ENCODE data around the gene SLC6A5.

SLC6A5 gene

GRCh38 chr11:20640401-20640800 is 41.0 kb downstream of the SLC6A5 start:
- Histone ChIP-seq H3K27ac (ENCODE audit: low read length) (no peak overlapping the region), H3K79me2 (ENCODE audit: insufficient read depth, low read length) (no peaks in the 10 kb centered on the region), H3K27me3 (ENCODE audit: insufficient read depth, low read length, poor library complexity) (no peaks in the 10 kb centered on the region), H4K20me1 (ENCODE audit: insufficient read depth, low read length) (no peaks in the 10 kb centered on the region), H3K4me1 (ENCODE audit: insufficient read depth, low read length) (no peaks in the 10 kb centered on the region), H3K9me3 (ENCODE audit: insufficient read depth, low read length, severe bottlenecking) (no peaks in the 10 kb centered on the region), H3K4me2 (ENCODE audit: insufficient read depth, low read length) (no peak overlapping the region), H3K36me3 (ENCODE audit: insufficient read depth, low read length) (no peaks in the 10 kb centered on the region), H3K4me3 (ENCODE audit: low read depth in 1 of 2, low read length in 2 of 2) (no peak overlapping the region), H3K9ac (ENCODE audit: low read depth, low read length) (no peak overlapping the region), H2AFZ (ENCODE audit: low read depth, low read length) (no peak overlapping the region)
- DNase-seq (no peak), ATAC-seq (ENCODE audit: insufficient read depth, low read depth) (no peak)
- no peak for TF ChIP-seq EZH2 (IDR thresholded peaks at IDR 0.05; ENCODE audit: borderline replicate concordance, low read depth, low read length, severe bottlenecking)
- TF ChIP-seq, protein P1, sequence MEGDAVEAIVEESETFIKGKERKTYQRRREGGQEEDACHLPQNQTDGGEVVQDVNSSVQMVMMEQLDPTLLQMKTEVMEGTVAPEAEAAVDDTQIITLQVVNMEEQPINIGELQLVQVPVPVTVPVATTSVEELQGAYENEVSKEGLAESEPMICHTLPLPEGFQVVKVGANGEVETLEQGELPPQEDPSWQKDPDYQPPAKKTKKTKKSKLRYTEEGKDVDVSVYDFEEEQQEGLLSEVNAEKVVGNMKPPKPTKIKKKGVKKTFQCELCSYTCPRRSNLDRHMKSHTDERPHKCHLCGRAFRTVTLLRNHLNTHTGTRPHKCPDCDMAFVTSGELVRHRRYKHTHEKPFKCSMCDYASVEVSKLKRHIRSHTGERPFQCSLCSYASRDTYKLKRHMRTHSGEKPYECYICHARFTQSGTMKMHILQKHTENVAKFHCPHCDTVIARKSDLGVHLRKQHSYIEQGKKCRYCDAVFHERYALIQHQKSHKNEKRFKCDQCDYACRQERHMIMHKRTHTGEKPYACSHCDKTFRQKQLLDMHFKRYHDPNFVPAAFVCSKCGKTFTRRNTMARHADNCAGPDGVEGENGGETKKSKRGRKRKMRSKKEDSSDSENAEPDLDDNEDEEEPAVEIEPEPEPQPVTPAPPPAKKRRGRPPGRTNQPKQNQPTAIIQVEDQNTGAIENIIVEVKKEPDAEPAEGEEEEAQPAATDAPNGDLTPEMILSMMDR (IDR thresholded peaks at IDR 0.05; ENCODE audit: borderline replicate concordance, extremely low read depth, low read length, poor library complexity, severe bottlenecking): no peak

DNA sequence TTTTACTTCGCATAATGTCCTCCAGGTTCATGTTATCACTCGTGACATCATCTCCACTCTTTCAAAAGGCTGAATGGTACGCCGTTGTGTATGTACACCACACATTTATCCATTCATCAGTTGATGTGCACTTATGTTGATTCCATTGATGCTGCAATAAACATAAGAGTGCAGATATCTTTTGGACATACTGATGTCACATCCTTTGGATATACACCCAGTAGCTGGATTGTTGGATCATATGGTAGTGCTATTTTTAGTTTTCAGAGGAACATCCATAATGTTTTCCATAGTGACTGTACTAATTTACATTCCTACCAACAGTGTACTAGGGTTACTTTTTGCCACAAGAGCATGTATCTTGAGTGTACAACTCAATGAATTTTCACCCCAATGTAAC is 45.0 kb downstream of the SLC6A5 start:
- Histone ChIP-seq H3K4me2 (ENCODE audit: insufficient read depth, low read length) (no peak overlapping the region), H3K27ac (ENCODE audit: low read length) (no peak overlapping the region), H3K36me3 (ENCODE audit: insufficient read depth, low read length) (no peaks in the 10 kb centered on the region), H2AFZ (ENCODE audit: low read depth, low read length) (no peak overlapping the region), H3K4me3 (ENCODE audit: low read depth in 1 of 2, low read length in 2 of 2) (no peak overlapping the region), H3K79me2 (ENCODE audit: insufficient read depth, low read length) (no peaks in the 10 kb centered on the region), H4K20me1 (ENCODE audit: insufficient read depth, low read length) (no peaks in the 10 kb centered on the region), H3K9ac (ENCODE audit: low read depth, low read length) (no peak overlapping the region), H3K27me3 (ENCODE audit: insufficient read depth, low read length, poor library complexity) (no peaks in the 10 kb centered on the region), H3K9me3 (ENCODE audit: insufficient read depth, low read length, severe bottlenecking) (no peaks in the 10 kb centered on the region), H3K4me1 (ENCODE audit: insufficient read depth, low read length) (no peaks in the 10 kb centered on the region)
- no peak for TF ChIP-seq EZH2 (IDR thresholded peaks at IDR 0.05; ENCODE audit: borderline replicate concordance, low read depth, low read length, severe bottlenecking)
- TF ChIP-seq, protein P1 (IDR thresholded peaks at IDR 0.05; ENCODE audit: borderline replicate concordance, extremely low read depth, low read length, poor library complexity, severe bottlenecking): no peak
- ATAC-seq (ENCODE audit: insufficient read depth, low read depth) (no peak), DNase-seq (no peak)

DNA sequence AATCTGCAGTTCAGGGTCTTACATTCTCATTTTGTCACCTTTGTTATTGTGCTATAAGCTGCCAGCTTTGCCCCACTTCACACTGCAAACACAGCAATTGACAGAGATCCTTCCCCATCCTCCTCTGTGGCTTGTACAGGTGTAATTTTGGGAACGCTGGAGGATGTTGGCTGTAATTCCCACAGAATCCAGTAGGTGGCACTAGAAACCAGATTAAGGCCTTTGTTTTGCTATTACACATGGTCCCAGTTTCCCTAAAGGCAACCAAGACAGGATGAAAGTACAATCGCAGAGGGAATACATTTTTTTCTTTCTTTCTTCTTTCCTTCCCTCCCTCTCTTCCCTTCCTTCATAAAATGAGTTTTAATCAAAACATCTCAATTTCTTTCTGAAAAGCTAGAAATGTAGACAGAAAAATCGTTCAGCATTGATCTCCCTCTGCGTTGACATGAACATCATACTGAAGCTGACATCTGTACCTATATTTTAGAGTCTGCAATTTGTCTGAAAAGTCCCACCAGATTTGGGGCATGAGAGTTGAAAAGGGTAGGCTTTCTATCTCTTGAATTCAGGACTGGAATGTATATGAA is 48.7 kb downstream of the SLC6A5 start:
- TF ChIP-seq, protein P1 (IDR thresholded peaks at IDR 0.05; ENCODE audit: borderline replicate concordance, extremely low read depth, low read length, poor library complexity, severe bottlenecking): peak; percentile 95
- no peak for TF ChIP-seq EZH2 (IDR thresholded peaks at IDR 0.05; ENCODE audit: borderline replicate concordance, low read depth, low read length, severe bottlenecking)
- no peak overlapping the region for H3K4me2 ChIP-seq (ENCODE audit: insufficient read depth, low read length)
- H3K9ac ChIP-seq (ENCODE audit: low read depth, low read length): no peak overlapping the region
- no peaks in the 10 kb centered on the region for H3K9me3 ChIP-seq (ENCODE audit: insufficient read depth, low read length, severe bottlenecking)
- DNase-seq (peak; percentile 53), ATAC-seq (ENCODE audit: insufficient read depth, low read depth) (peak; percentile 79)
- no peaks in the 10 kb centered on the region for H3K79me2 ChIP-seq (ENCODE audit: insufficient read depth, low read length)
- no peaks in the 10 kb centered on the region for H4K20me1 ChIP-seq (ENCODE audit: insufficient read depth, low read length)
- no peaks in the 10 kb centered on the region for H3K36me3 ChIP-seq (ENCODE audit: insufficient read depth, low read length)
- H3K4me1 ChIP-seq (ENCODE audit: insufficient read depth, low read length): no peaks in the 10 kb centered on the region
- H2AFZ ChIP-seq (ENCODE audit: low read depth, low read length): no peak overlapping the region
- no peaks in the 10 kb centered on the region for H3K27me3 ChIP-seq (ENCODE audit: insufficient read depth, low read length, poor library complexity)
- H3K4me3 ChIP-seq (ENCODE audit: low read depth in 1 of 2, low read length in 2 of 2): no peak overlapping the region
- H3K27ac ChIP-seq (ENCODE audit: low read length): no peak overlapping the region
